Smooth muscle cell (in vitro differentiated cells): ENCODE measurements around the gene SPEM3. TPM values are rescaled to one million over a fixed set of nuclear protein-coding genes. Genes with fewer than 3 reads are reported as not detected.

Experiments used
- DNase-seq: peaks from one replicate; lab custom pipeline; 2025; ENCODE audit not compliant: unreplicated experiment; lab: John Stamatoyannopoulos, UW
- H2AFZ ChIP-seq: fragments of 200-600 bp; sonication (generic); 2 replicates; pipeline ENCODE4 v1.6.0; 2016; ENCODE audit warnings: antibody characterized with exemption, low read depth, mild to moderate bottlenecking
- H3F3A ChIP-seq: fragments of 200-600 bp; sonication (generic); 2 replicates; pipeline ENCODE4 v1.6.0; 2017; ENCODE audit warnings: antibody characterized with exemption, low read depth
- H3K27ac ChIP-seq: fragments of 200-600 bp; sonication (generic); 2 replicates; pipeline ENCODE4 v1.5.1; 2016; ENCODE audit warnings: low read depth, mild to moderate bottlenecking
- H3K27me3 ChIP-seq: fragments of 200-600 bp; sonication (generic); 2 replicates; pipeline ENCODE4 v1.6.1; 2016; ENCODE audit warnings: low read depth, mild to moderate bottlenecking
- H3K36me3 ChIP-seq: fragments of 200-600 bp; sonication (generic); 2 replicates; pipeline ENCODE4 v1.5.1; 2016; ENCODE audit warnings: low read depth
- H3K4me1 ChIP-seq: fragments of 200-600 bp; sonication (generic); 2 replicates; pipeline ENCODE4 v1.5.1; 2016; ENCODE audit warnings: low read depth
- H3K4me2 ChIP-seq: fragments of 200-600 bp; sonication (generic); 2 replicates; pipeline ENCODE4 v1.6.0; 2016; ENCODE audit warnings: mild to moderate bottlenecking
- H3K4me3 ChIP-seq: fragments of 200-600 bp; sonication (generic); 2 replicates; pipeline ENCODE4 v1.5.1; 2016; ENCODE audit warnings: mild to moderate bottlenecking
- H3K79me2 ChIP-seq: fragments of 200-600 bp; sonication (generic); 2 replicates; pipeline ENCODE4 v1.6.0; 2016; ENCODE audit warnings: low read depth, mild to moderate bottlenecking
- H3K9ac ChIP-seq: fragments of 200-600 bp; sonication (generic); 2 replicates; pipeline ENCODE4 v1.6.0; 2016; ENCODE audit warnings: low read depth
- H3K9me3 ChIP-seq: fragments of 200-600 bp; sonication (generic); replicated peaks from 2 replicates; pipeline ENCODE4 v1.5.1; 2016; ENCODE audit warnings: low read depth
- H4K20me1 ChIP-seq: fragments of 200-600 bp; sonication (generic); 2 replicates; pipeline ENCODE4 v1.6.0; 2016; ENCODE audit warnings: low read depth
- CTCF ChIP-seq: fragments of 200-600 bp; sonication (generic); IDR thresholded peaks from 2 replicates; pipeline ENCODE4 v1.5.1; 2017; ENCODE audit warnings: borderline replicate concordance, mild to moderate bottlenecking, antibody characterized with exemption; ENCODE audit not compliant: insufficient read depth, poor library complexity, severe bottlenecking
- WGBS: methylation state at CpG from one replicate; pipeline ENCODE4 v1.1.7; 2016; ENCODE audit warnings: low lambda C conversion rate; 5-methylcytosine and 5-hydroxymethylcytosine counted together
- polyA plus RNA-seq: library from polyadenylated mRNA; unstranded; fragments of >200 nt; fragmentation: Nextera tagmentation; extraction: Ambion mirVana; gene quantifications from 2 replicates; pipeline ENCODE4 v1.2.1, GENCODE V29; 2016
- total RNA-seq: library from RNA; depleted of rRNA; stranded (reverse); fragments of >200 nt; gene quantifications from 2 replicates; pipeline ENCODE4 v1.2.3, GENCODE V29; 2014

SPEM3 gene
- total and polyA plus RNA-seq, 2 experiments from 2014 or later, result not detected

- H3F3A ChIP-seq, result no peaks in the 10 kb centered on the region
- H3K36me3 ChIP-seq, result no peaks in the 10 kb centered on the region
- DNase-seq, result no peak
- H3K4me3 ChIP-seq, result no peak overlapping the region
- H3K27ac ChIP-seq, result no peak overlapping the region
- no peak overlapping the region for H2AFZ ChIP-seq
- no peaks in the 10 kb centered on the region for H3K27me3 ChIP-seq
- no peaks in the 10 kb centered on the region for H3K79me2 ChIP-seq
- 87% methylated on average over 6 of the region's 6 CpGs for WGBS
- H4K20me1 ChIP-seq, result peaks cover 7% of the 10 kb centered on the region
- no peak overlapping the region for H3K4me2 ChIP-seq
- no peak for TF ChIP-seq CTCF
- no peaks in the 10 kb centered on the region for H3K9me3 ChIP-seq
- no peak overlapping the region for H3K9ac ChIP-seq
- H3K4me1 ChIP-seq, result no peaks in the 10 kb centered on the region
Observed at GRCh38 chr17:7413346-7413985, 15.2 kb upstream of the SPEM3 start.

- no peak overlapping the region for H3K9ac ChIP-seq
- H3K4me2 ChIP-seq, result no peak overlapping the region
- no peaks in the 10 kb centered on the region for H3F3A ChIP-seq
- H2AFZ ChIP-seq, result no peak overlapping the region
- no peak for DNase-seq
- peaks cover 7% of the 10 kb centered on the region for H4K20me1 ChIP-seq
- H3K79me2 ChIP-seq, result no peaks in the 10 kb centered on the region
- no peak for TF ChIP-seq CTCF
- H3K27me3 ChIP-seq, result no peaks in the 10 kb centered on the region
- whole genome bisulfite sequencing, result 90% methylated on average over 14 of the region's 14 CpGs
- no peaks in the 10 kb centered on the region for H3K36me3 ChIP-seq
- H3K9me3 ChIP-seq, result no peaks in the 10 kb centered on the region
- H3K4me1 ChIP-seq, result no peaks in the 10 kb centered on the region
- no peak overlapping the region for H3K4me3 ChIP-seq
- no peak overlapping the region for H3K27ac ChIP-seq
Observed at GRCh38 chr17:7414837-7415236, 13.8 kb upstream of the SPEM3 start.

GRCh38 chr17:7415784-7416183 is 12.9 kb upstream of the SPEM3 start:
- no peaks in the 10 kb centered on the region for H3F3A ChIP-seq
- TF ChIP-seq CTCF, result no peak
- no peak overlapping the region for H3K9ac ChIP-seq
- no peak overlapping the region for H3K27ac ChIP-seq
- no peaks in the 10 kb centered on the region for H3K79me2 ChIP-seq
- H3K4me2 ChIP-seq, result no peak overlapping the region
- 95% methylated on average over 23 of the region's 23 CpGs for WGBS
- H3K9me3 ChIP-seq, result no peaks in the 10 kb centered on the region
- H4K20me1 ChIP-seq, result peaks cover 6% of the 10 kb centered on the region
- no peak overlapping the region for H3K4me3 ChIP-seq
- no peaks in the 10 kb centered on the region for H3K4me1 ChIP-seq
- H3K36me3 ChIP-seq, result no peaks in the 10 kb centered on the region
- no peak for DNase-seq
- H3K27me3 ChIP-seq, result no peaks in the 10 kb centered on the region
- H2AFZ ChIP-seq, result no peak overlapping the region

- Histone ChIP-seq H3F3A (no peaks in the 10 kb centered on the region), H2AFZ (no peak overlapping the region), H3K36me3 (no peaks in the 10 kb centered on the region), H3K4me2 (no peak overlapping the region), H3K79me2 (no peaks in the 10 kb centered on the region), H4K20me1 (peaks cover 5% of the 10 kb centered on the region), H3K9ac (no peak overlapping the region), H3K27ac (no peak overlapping the region), H3K4me3 (no peak overlapping the region), H3K27me3 (no peaks in the 10 kb centered on the region), H3K9me3 (no peaks in the 10 kb centered on the region), H3K4me1 (no peaks in the 10 kb centered on the region)
- TF ChIP-seq CTCF, result no peak
- DNase-seq, result no peak
- WGBS, result 95% methylated on average over 6 of the region's 6 CpGs
Observed at GRCh38 chr17:7416323-7416722, 12.3 kb upstream of the SPEM3 start.
